Ovary (tissue), 3 donors: ENCODE results near the gene MICAL2.

Experiments used
- CTCF ChIP-seq, 3 donors: fragments of 450-650 bp in 2 of 3; fragments of 200-600 bp in 1 of 3; IDR thresholded peaks; one replicate each; pipeline versions ENCODE4 v1.5.1 to v1.8.0; 2016 to 2022; ENCODE audit warnings: antibody characterized with exemption in 3 of 3, mild to moderate bottlenecking in 1 of 3
- POLR2A ChIP-seq: fragments of 450-650 bp; IDR thresholded peaks from one replicate; pipeline ENCODE4 v1.6.1; 2017; ENCODE audit warnings: antibody characterized with exemption, mild to moderate bottlenecking, moderate library complexity
- donor health status: DM: no; HTN: no; CAD: no.

GRCh38 chr11:12175694-12176241, 65.4 kb downstream of the MICAL2 start:
- TF ChIP-seq POLR2A: no peak
- TF ChIP-seq CTCF (IDR thresholded peaks at IDR 0.05): no peak
